Large intestine (tissue), 3 donors: ENCODE measurements around the gene TAS2R40. TPM values are rescaled to one million over a fixed set of nuclear protein-coding genes. Genes with fewer than 3 reads are reported as not detected.
"Not testable (repeated sequence)": the region's sequence is repeated elsewhere in the genome, so short reads cannot be mapped to it uniquely, and the experiment has no call there.

Experiments used
- DNase-seq, 2 donors: peaks; one replicate each; pipeline versions ENCODE4 v3.0.0 to v3.0.0-alpha.2; 2013
- H3K27ac ChIP-seq: one replicate; pipeline ENCODE4 v1.5.1; 2013; ENCODE audit warnings: low read length
- H3K27me3 ChIP-seq: 2 replicates; pipeline ENCODE4 v1.6.1; 2013; ENCODE audit warnings: low read length; ENCODE audit not compliant: control insufficient read depth, insufficient read depth
- H3K36me3 ChIP-seq: 2 replicates; pipeline ENCODE4 v1.6.1; 2013; ENCODE audit warnings: low read length; ENCODE audit not compliant: control insufficient read depth, insufficient read depth
- H3K4me1 ChIP-seq: one replicate; pipeline ENCODE4 v1.6.1; 2013; ENCODE audit warnings: low read length; ENCODE audit not compliant: control insufficient read depth, insufficient read depth
- H3K4me3 ChIP-seq: one replicate; pipeline ENCODE4 v1.5.1; 2013; ENCODE audit warnings: low read length
- H3K9me3 ChIP-seq: one replicate; pipeline ENCODE4 v1.6.1; 2013; ENCODE audit warnings: mild to moderate bottlenecking, low read depth, low read length, moderate library complexity; ENCODE audit not compliant: control insufficient read depth
- WGBS: methylation state at CpG from one replicate; pipeline ENCODE4 v1.1.5; 2013; ENCODE audit warnings: low lambda C conversion rate; ENCODE audit not compliant: insufficient coverage; 5-methylcytosine and 5-hydroxymethylcytosine counted together
- polyA plus RNA-seq: library from polyadenylated mRNA; unstranded; fragments of 120-200 nt; gene quantifications from one replicate; pipeline ENCODE4 v1.2.1, GENCODE V29; 2013

The TAS2R40 gene
- polyA plus RNA-seq, 1 donor = not detected

DNA sequence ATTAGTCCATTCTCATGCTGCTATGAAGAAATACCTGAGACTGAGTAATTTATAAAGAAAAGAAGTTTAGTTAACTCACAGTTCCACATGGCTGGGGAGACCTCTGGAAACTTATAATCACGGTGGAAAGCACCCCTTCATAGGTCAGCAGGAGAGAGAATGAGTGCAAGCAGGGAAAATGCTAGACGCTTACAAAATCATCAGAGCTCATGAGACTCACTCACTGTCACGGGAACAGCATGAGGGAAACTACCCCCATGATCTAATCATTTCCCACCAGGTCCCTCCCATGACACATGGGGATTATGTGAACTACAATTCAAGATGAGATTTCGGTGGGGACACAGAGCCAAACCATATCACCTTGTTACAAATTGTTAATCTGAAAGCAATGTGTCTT, 22.8 kb upstream of the TAS2R40 start:
- H3K27me3 ChIP-seq = no peaks in the 10 kb centered on the region
- WGBS = 100% methylated on average over 1 of the region's 4 CpGs
- no peak for DNase-seq
- H3K4me1 ChIP-seq = no peaks in the 10 kb centered on the region
- H3K9me3 ChIP-seq = no peaks in the 10 kb centered on the region
- no peak overlapping the region for H3K4me3 ChIP-seq
- no peaks in the 10 kb centered on the region for H3K36me3 ChIP-seq
- no peak overlapping the region for H3K27ac ChIP-seq

DNA sequence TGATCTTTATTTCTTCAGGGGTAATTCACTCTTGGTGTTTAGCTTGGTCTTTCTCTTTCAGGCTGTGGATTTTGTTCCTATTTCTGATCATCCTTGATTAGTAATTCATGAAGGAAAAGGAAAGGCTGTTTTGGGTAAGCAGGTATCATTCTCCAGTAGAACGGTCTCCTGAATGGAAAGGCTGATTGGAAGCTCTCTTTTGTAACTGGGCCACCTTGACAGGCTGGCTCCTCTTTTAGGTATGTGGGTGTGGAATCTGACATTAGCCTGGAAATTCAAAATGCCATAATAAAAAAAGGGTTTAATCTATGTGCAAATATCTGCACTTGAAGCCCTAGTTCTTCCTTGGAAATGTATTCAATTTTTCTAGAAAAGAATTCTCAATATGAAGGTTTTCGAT, 19.7 kb upstream of the TAS2R40 start:
- no peak for DNase-seq
- H3K27ac ChIP-seq = no peak overlapping the region
- no peak overlapping the region for H3K4me3 ChIP-seq
- H3K36me3 ChIP-seq = no peaks in the 10 kb centered on the region
- no peaks in the 10 kb centered on the region for H3K9me3 ChIP-seq
- WGBS = 100% methylated on average over 1 of the region's 2 CpGs
- H3K27me3 ChIP-seq = no peaks in the 10 kb centered on the region
- H3K4me1 ChIP-seq = no peaks in the 10 kb centered on the region

DNA sequence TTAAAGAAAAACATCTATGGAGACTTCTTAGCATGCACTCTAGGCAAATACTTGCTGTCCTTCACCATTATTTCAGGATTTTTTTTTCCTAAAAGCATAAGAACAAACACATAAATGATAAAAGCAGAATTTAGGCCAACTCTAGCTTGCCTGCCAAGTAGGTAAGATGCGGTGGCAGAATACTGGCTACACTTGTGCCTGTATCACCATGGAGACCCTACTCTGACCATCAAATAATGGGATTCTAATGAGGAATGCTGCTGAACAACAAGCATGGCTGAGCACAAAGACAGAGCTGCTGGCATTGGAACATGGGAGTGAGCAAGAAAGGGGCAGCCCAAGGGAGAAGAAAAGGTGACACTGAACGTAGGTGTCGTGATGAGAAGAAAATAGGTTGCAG, 18.5 kb upstream of the TAS2R40 start:
- no peaks in the 10 kb centered on the region for H3K36me3 ChIP-seq
- H3K27me3 ChIP-seq = no peaks in the 10 kb centered on the region
- H3K4me3 ChIP-seq = no peak overlapping the region
- DNase-seq = no peak
- no peaks in the 10 kb centered on the region for H3K4me1 ChIP-seq
- 100% methylated on average over 2 of the region's 3 CpGs for WGBS
- H3K9me3 ChIP-seq = no peaks in the 10 kb centered on the region
- H3K27ac ChIP-seq = no peak overlapping the region

DNA sequence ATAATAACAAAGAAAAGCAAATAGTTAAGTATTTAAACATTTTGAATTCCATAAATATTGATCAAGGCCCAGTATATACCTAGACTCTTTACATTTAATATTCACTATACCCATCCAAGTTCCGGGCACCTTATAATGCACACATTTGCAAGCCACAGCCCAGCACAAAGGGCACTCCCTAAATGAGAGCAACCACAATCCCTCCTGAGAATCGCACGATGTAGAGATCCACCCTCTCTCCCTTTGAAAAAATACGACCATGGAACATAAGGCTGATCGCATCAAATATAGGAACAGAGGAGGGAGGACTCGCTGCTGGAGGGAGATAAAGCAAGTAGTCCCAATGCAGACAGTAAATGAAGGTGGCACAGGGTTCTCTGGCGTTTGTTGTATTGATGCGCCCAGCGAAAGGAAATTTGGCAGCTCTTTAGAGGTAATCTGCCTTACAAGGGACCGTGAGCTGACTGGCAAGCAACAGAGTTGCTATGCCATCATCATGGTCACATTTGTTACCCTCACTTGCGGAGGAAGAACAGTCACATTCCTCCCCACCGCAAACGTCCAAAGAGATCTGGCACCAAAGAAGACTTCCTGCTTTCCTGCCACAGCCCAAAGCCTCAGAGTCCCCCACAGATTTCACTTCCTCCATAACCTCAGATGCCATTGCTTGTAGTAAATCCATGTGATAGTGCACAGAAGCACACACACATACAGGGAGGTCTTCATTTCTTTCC, 16.1 kb upstream of the TAS2R40 start:
- H3K9me3 ChIP-seq = no peaks in the 10 kb centered on the region
- H3K27ac ChIP-seq = no peak overlapping the region
- H3K36me3 ChIP-seq = no peaks in the 10 kb centered on the region
- 84% methylated on average over 4 of the region's 13 CpGs for WGBS
- H3K4me3 ChIP-seq = no peak overlapping the region
- H3K4me1 ChIP-seq = no peaks in the 10 kb centered on the region
- no peak for DNase-seq
- no peaks in the 10 kb centered on the region for H3K27me3 ChIP-seq

DNA sequence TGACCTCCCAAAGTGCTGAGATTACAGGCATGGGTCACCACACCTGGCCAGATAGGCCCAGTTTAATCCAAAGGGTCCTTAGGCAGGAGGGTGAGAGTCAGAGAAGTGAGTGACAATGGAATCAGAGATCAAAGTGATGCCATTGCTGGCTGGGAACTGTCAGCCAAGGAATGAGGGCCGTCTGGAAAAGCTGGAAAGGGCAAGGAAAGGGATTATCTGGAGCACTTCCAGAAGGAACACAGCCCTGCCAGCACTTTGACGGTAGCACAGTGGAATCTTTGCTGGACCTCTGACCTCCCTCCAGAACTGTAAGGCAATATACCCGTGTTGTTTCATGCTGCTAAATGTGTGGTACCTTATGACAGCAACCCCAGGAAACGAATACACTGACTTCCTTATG, 11.3 kb upstream of the TAS2R40 start:
- no CpG with 5 or more reads among the region's 4 CpGs for WGBS
- no peaks in the 10 kb centered on the region for H3K4me1 ChIP-seq
- peaks cover 3% of the 10 kb centered on the region for H3K9me3 ChIP-seq
- no peak for DNase-seq
- H3K27me3 ChIP-seq = no peaks in the 10 kb centered on the region
- no peaks in the 10 kb centered on the region for H3K36me3 ChIP-seq
- H3K27ac ChIP-seq = no peak overlapping the region
- H3K4me3 ChIP-seq = no peak overlapping the region

DNA sequence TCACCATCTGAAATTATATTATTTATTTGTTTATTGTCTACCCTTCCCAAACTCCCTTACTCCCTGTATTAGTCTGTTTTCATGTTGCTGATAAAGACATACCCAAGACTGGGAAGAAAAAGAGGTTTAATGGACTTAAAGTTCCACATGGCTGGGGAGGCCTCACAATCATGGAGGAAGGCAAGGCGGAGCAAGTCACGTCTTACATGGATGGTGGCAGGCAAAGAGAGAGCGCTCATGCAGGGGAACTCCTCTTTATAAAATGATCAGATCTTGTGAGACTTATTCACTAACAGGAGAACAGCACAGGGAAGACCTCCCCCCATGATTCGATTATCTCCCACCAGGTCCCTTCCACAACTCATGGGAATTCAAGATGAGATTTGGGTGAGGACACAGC, 8.4 kb upstream of the TAS2R40 start:
- no CpG with 5 or more reads among the region's 4 CpGs for WGBS
- DNase-seq, H3K4me1 ChIP-seq, H3K27me3 ChIP-seq, H3K27ac ChIP-seq, H3K4me3 ChIP-seq, H3K36me3 ChIP-seq, H3K9me3 ChIP-seq: not testable (repeated sequence)

DNA sequence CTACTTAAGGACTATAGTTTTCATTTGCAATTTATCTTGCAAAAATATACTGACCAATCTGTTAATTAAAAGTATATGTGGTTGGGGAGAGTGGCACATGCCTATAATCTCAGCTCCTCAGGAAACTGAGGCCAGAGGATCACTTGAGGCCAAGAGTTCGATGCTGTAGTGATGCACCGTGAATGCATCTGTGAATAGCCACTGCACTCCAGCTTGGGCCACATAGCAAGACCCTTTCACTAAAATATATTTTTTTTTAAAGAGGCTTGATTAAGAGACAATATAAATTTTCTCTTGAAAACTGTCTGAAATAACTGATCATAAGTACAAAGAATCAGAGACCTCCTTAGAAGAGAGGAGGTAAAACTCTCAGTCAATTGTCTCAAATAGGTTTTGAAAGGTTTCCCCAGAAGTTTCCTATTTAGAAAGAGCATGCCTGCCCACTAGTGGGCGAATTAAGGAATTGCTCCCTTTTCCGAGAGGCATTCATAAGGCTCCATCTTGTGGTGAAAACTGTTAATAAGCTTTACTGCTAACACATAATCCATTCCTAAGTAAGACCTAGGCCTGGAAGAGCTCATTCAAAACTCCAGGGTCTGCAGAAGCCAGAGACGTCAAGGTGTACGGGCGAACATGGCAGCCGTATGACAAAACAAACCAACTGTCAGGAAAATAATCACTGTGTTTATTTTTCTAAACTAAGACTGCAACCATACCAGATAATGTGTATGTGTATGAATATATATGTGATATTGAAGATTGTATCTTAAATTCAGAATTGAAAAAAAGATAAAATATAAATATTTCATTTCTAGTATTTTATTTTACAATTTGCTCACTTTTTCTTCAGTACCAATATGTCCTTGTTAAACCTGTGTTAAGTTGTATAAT, 6.8 kb upstream of the TAS2R40 start:
- DNase-seq = peak; percentile 59 to 63
- no peaks in the 10 kb centered on the region for H3K4me1 ChIP-seq
- H3K9me3 ChIP-seq = peaks cover 3% of the 10 kb centered on the region
- no peaks in the 10 kb centered on the region for H3K27me3 ChIP-seq
- H3K36me3 ChIP-seq = no peaks in the 10 kb centered on the region
- H3K27ac ChIP-seq = no peak overlapping the region
- no peak overlapping the region for H3K4me3 ChIP-seq
- no CpG with 5 or more reads among the region's 8 CpGs for whole genome bisulfite sequencing

DNA sequence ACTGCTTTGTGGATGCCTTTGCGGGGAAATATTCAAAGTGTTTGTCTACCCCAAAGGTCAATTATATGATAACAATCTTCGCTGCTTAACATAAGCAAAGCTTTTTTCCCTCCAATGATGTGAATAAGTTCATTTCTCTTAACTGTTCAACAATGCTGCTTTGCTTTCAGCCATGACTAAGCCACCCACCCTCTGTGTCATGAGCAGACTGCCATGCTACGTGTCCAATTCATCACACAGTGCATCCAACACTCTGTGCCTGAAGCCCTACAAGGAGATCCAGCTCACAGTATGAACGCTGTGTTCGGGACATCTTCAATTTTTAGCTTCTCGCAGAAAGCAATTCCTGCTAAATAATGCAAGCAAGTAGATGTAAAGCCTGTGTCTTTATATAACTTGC, 5.7 kb upstream of the TAS2R40 start:
- no peak for DNase-seq
- Histone ChIP-seq H3K4me3 (no peak overlapping the region), H3K36me3 (no peaks in the 10 kb centered on the region), H3K27me3 (no peaks in the 10 kb centered on the region), H3K27ac (no peak overlapping the region), H3K4me1 (no peaks in the 10 kb centered on the region), H3K9me3 (peaks cover 3% of the 10 kb centered on the region)
- WGBS = 80% methylated on average over 1 of the region's 6 CpGs

DNA sequence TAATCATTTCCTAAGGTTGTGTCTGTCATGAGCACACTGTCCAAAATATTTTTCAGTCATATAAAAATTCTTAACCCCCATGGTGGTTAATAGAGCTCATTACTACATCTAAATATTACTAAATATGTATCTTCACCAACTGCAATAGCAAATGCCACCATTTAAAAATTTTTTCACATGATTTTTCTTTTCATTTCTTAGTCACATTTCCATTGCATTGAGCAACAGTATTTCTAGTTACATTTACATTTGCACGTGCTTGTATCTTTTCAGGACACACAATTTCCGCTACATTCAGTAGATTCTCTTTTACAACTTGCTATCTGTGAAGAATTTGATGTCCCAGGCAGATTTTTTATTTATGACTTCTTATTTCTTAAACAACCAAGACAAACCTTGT, 5.2 kb upstream of the TAS2R40 start:
- Histone ChIP-seq H3K4me3 (no peak overlapping the region), H3K36me3 (no peaks in the 10 kb centered on the region), H3K27ac (no peak overlapping the region), H3K9me3 (peaks cover 3% of the 10 kb centered on the region), H3K27me3 (no peaks in the 10 kb centered on the region), H3K4me1 (no peaks in the 10 kb centered on the region)
- 92% methylated on average over 2 of the region's 2 CpGs for WGBS
- DNase-seq = no peak

DNA sequence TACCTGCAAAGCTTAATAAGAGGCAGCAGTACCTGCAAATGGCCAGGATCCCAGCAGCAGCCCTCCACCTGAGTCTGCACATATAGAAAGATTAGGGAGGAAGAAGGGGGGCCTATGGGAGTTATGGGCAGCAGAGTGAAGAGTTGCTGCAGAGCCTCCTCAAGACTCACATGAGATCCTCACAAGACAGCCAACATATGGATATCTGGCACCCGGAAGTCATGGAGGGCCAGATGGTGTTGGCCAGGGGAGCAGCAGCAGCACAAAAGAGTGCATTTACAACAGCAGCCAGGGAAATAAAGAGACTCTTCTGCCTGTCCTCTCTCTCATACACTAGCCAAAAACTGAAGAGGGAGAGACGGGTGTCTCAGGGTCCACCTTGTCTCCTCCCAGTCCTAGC, 4.0 kb upstream of the TAS2R40 start:
- Histone ChIP-seq H3K27ac (no peak overlapping the region), H3K9me3 (no peaks in the 10 kb centered on the region), H3K4me1 (no peaks in the 10 kb centered on the region), H3K4me3 (no peak overlapping the region), H3K36me3 (no peaks in the 10 kb centered on the region), H3K27me3 (no peaks in the 10 kb centered on the region)
- WGBS = no CpG with 5 or more reads among the region's 2 CpGs
- no peak for DNase-seq
